Neuronal stem cell (in vitro differentiated cells): ENCODE measurements around the gene PDCD1.

Experiments used
- DNase-seq: peaks from one replicate; pipeline ENCODE4 v3.0.0-alpha.2; 2013; ENCODE audit warnings: low spot score
- H2AFZ ChIP-seq: one replicate; pipeline ENCODE4 v1.6.1; 2013; ENCODE audit warnings: mild to moderate bottlenecking, low read length, inconsistent platforms
- H2AK5ac ChIP-seq: 2 replicates; pipeline ENCODE4 v1.6.1; 2013; ENCODE audit warnings: low read depth, mild to moderate bottlenecking, inconsistent platforms, low read length, moderate library complexity, mixed read lengths
- H2BK120ac ChIP-seq: 2 replicates; pipeline ENCODE4 v1.6.1; 2013; ENCODE audit warnings: low read depth, mild to moderate bottlenecking, inconsistent platforms, low read length, moderate library complexity, mixed read lengths
- H2BK12ac ChIP-seq: one replicate; pipeline ENCODE4 v1.6.1; 2013; ENCODE audit warnings: low read length, inconsistent platforms
- H2BK15ac ChIP-seq: 2 replicates; pipeline ENCODE4 v1.6.1; 2013; ENCODE audit warnings: mild to moderate bottlenecking, low read length, inconsistent platforms, mixed read lengths
- H2BK5ac ChIP-seq: one replicate; pipeline ENCODE4 v1.6.1; 2013; ENCODE audit warnings: inconsistent platforms, mild to moderate bottlenecking, low read length, moderate library complexity
- H3K14ac ChIP-seq: one replicate; pipeline ENCODE4 v1.6.1; 2013; ENCODE audit warnings: low read length, inconsistent platforms
- H3K18ac ChIP-seq: 2 replicates; pipeline ENCODE4 v1.6.1; 2013; ENCODE audit warnings: low read length, inconsistent platforms
- H3K23ac ChIP-seq: 2 replicates; pipeline ENCODE4 v1.6.1; 2013; ENCODE audit warnings: low read depth, mild to moderate bottlenecking, mixed read lengths, low read length, inconsistent platforms; ENCODE audit not compliant: poor library complexity
- H3K27ac ChIP-seq: replicated peaks from 3 replicates; pipeline ENCODE4 v1.5.1; 2013; ENCODE audit warnings: low read length, inconsistent platforms
- H3K27me3 ChIP-seq, 3 experiments: 2 replicates each; pipeline ENCODE4 v1.6.1; 2013; ENCODE audit warnings: low read length in 3 of 3, mild to moderate bottlenecking in 2 of 3, inconsistent platforms in 1 of 3, low read depth in 1 of 3, mixed read lengths in 1 of 3, moderate library complexity in 1 of 3; ENCODE audit not compliant: control insufficient read depth in 3 of 3, insufficient read depth in 3 of 3
- H3K36me3 ChIP-seq, 2 donors: replicated peaks in 1 of 2; 2 replicates each; pipeline ENCODE4 v1.6.1; 2013; ENCODE audit warnings: low read length in 2 of 2; ENCODE audit not compliant: control insufficient read depth in 2 of 2, insufficient read depth in 2 of 2
- H3K4ac ChIP-seq: 2 replicates; pipeline ENCODE4 v1.6.1; 2013; ENCODE audit warnings: inconsistent platforms, mild to moderate bottlenecking, low read length, moderate library complexity
- H3K4me1 ChIP-seq, 2 donors: 1 replicate in 1 of 2; 2 replicates in 1 of 2; pipeline ENCODE4 v1.6.1; 2013; ENCODE audit warnings: low read length in 2 of 2, low read depth in 1 of 2; ENCODE audit not compliant: control insufficient read depth in 2 of 2, insufficient read depth in 1 of 2
- H3K4me2 ChIP-seq: one replicate; pipeline ENCODE4 v1.6.1; 2013; ENCODE audit warnings: mild to moderate bottlenecking, low read length, inconsistent platforms; ENCODE audit not compliant: insufficient read depth, poor library complexity, severe bottlenecking
- H3K4me3 ChIP-seq, 2 donors: 2 replicates each; pipeline ENCODE4 v1.5.1; 2013; ENCODE audit warnings: low read length in 2 of 2, mild to moderate bottlenecking in 2 of 2, inconsistent platforms in 1 of 2, moderate library complexity in 1 of 2
- H3K79me1 ChIP-seq: one replicate; pipeline ENCODE4 v1.6.1; 2013; ENCODE audit warnings: low read depth, mild to moderate bottlenecking, inconsistent platforms, low read length, moderate library complexity
- H3K9ac ChIP-seq: one replicate; pipeline ENCODE4 v1.6.1; 2013; ENCODE audit warnings: mild to moderate bottlenecking, low read depth, low read length, inconsistent platforms; ENCODE audit not compliant: poor library complexity
- H3K9me3 ChIP-seq, 2 donors: replicated peaks in 1 of 2; 2 replicates each; pipeline versions ENCODE3 to v1.6.1; 2013; ENCODE audit warnings: low read length in 2 of 2, mild to moderate bottlenecking in 2 of 2, inconsistent platforms in 1 of 2, low read depth in 1 of 2, mixed read lengths in 1 of 2, moderate library complexity in 1 of 2; ENCODE audit not compliant: control insufficient read depth in 2 of 2, insufficient read depth in 1 of 2
- H4K8ac ChIP-seq: one replicate; pipeline ENCODE4 v1.6.1; 2013; ENCODE audit warnings: low read depth, mild to moderate bottlenecking, inconsistent platforms, low read length, moderate library complexity
- H4K91ac ChIP-seq: one replicate; pipeline ENCODE4 v1.6.1; 2013; ENCODE audit warnings: low read length, low read depth, mild to moderate bottlenecking, inconsistent platforms; ENCODE audit not compliant: poor library complexity
- WGBS, 2 donors: extraction: QIAGEN DNeasy Blood & Tissue Kit; methylation state at CpG; one replicate each; pipeline ENCODE4 v1.1.7; 2013; ENCODE audit warnings: missing lambda C conversion rate in 2 of 2, mixed read lengths in 1 of 2; ENCODE audit not compliant: insufficient read length in 2 of 2, insufficient replicate concordance in 1 of 2; ENCODE audit errors: extremely low coverage in 2 of 2; 5-methylcytosine and 5-hydroxymethylcytosine counted together

PDCD1 gene

DNA sequence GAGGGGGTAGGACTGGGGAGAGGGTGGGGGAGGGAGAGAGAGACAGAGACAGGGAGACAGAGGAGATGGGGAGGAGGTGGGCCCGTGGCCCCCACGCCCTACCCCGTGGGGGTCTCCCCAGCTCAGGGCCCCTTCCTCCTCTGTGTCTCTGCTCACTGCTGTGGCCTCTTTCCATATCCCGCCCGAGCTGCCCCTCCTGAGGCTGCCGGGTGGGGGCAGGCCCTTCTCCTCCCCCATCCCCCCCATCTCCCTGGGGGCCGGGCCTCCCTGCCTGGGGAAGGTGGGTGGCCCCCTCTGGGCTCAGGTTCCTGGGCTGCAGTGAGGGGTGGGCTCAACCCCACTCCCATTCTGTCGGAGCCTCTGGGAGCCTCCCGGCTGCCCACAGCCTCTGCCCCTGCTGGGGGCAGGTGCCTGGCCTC lies 332 bp upstream of the PDCD1 start:
- H3K23ac ChIP-seq = no peak overlapping the region
- H4K8ac ChIP-seq = no peak overlapping the region
- H2AK5ac ChIP-seq = peak overlapping the region; percentile 83
- peak overlapping the region; percentile 63 for H3K14ac ChIP-seq
- H3K27ac ChIP-seq = no peak overlapping the region
- no peaks in the 10 kb centered on the region for H3K9me3 ChIP-seq
- no peak overlapping the region for H3K18ac ChIP-seq
- H2BK120ac ChIP-seq = no peak overlapping the region
- no peaks in the 10 kb centered on the region for H3K79me1 ChIP-seq
- H2BK15ac ChIP-seq = peak overlapping the region; percentile 67
- no peak overlapping the region for H2AFZ ChIP-seq
- no peaks in the 10 kb centered on the region for H3K36me3 ChIP-seq
- no peak overlapping the region for H2BK5ac ChIP-seq
- no peak overlapping the region for H3K4me3 ChIP-seq
- H3K4ac ChIP-seq = no peak overlapping the region
- no peak overlapping the region for H2BK12ac ChIP-seq
- WGBS, 2 donors = no CpG with 5 or more reads among the region's 9 CpGs
- no peak overlapping the region for H3K9ac ChIP-seq
- no peak overlapping the region for H4K91ac ChIP-seq
- no peak for DNase-seq
- H3K4me2 ChIP-seq = no peak overlapping the region
- peaks cover 0 to 15% (median 2%) of the 10 kb centered on the region in 3 experiments for H3K27me3 ChIP-seq
- peaks cover 0 to 2% of the 10 kb centered on the region in 2 donors for H3K4me1 ChIP-seq

GRCh38 chr2:241857572-241858121 lies 1.0 kb downstream of the PDCD1 start:
- no peak overlapping the region for H2BK12ac ChIP-seq

DNA sequence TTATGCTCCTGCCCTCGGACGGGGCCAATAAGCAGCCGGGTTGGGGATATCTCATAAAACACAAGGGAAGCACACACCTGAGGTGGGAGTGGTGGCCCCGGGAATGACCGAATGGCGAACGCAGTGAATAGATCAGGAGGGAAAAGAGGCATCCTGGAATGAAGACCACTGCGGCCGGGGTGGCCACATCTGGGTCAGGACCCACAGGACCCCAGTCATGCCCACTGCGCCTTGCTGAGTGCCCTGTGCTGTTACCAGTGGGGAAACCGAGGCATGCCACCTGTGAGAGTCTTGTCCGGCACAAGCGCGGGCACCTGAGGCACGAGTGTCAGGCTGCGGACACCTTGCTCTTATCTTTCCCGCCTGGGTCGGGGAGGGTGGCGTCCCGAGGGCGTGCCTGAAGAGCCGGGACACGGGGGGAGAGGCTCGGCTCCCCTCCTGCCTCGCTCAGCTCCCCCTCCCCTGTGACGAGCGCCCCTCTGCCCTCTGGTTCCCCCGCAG lies 1.6 kb downstream of the PDCD1 start:
- DNase-seq = no peak
- H3K4ac ChIP-seq = no peak overlapping the region
- peaks cover 0 to 24% (median 0%) of the 10 kb centered on the region in 3 experiments for H3K27me3 ChIP-seq
- H2BK5ac ChIP-seq = no peak overlapping the region
- H3K9ac ChIP-seq = no peak overlapping the region
- H3K4me1 ChIP-seq = peaks cover 0 to 8% of the 10 kb centered on the region in 2 donors
- no peak overlapping the region for H3K27ac ChIP-seq
- WGBS, 2 donors = no CpG with 5 or more reads among the region's 28 CpGs
- H3K4me3 ChIP-seq = no peak overlapping the region
- H2AK5ac ChIP-seq = peak overlapping the region; percentile 81
- H4K91ac ChIP-seq = no peak overlapping the region
- no peak overlapping the region for H2BK12ac ChIP-seq
- peak overlapping the region; percentile 17 for H2BK15ac ChIP-seq
- no peak overlapping the region for H4K8ac ChIP-seq
- H2BK120ac ChIP-seq = no peak overlapping the region
- no peaks in the 10 kb centered on the region for H3K79me1 ChIP-seq
- H3K23ac ChIP-seq = no peak overlapping the region
- H2AFZ ChIP-seq = no peak overlapping the region
- no peak overlapping the region for H3K14ac ChIP-seq
- H3K18ac ChIP-seq = no peak overlapping the region
- H3K4me2 ChIP-seq = no peak overlapping the region
- no peaks in the 10 kb centered on the region for H3K9me3 ChIP-seq
- H3K36me3 ChIP-seq = no peaks in the 10 kb centered on the region

More at GRCh38 chr2:241857572-241858121, 1.0 kb downstream of the PDCD1 start:
- DNase-seq = no peak
- Histone ChIP-seq H2BK120ac (no peak overlapping the region), H3K27me3 (peaks cover 0 to 22% (median 0%) of the 10 kb centered on the region in 3 experiments), H3K27ac (no peak overlapping the region), H3K4ac (no peak overlapping the region), H2BK15ac (peak overlapping the region; percentile 17), H3K18ac (peak overlapping the region; percentile 27), H3K14ac (no peak overlapping the region), H2AFZ (no peak overlapping the region), H3K79me1 (no peaks in the 10 kb centered on the region), H3K23ac (no peak overlapping the region), H3K36me3 (no peaks in the 10 kb centered on the region), H4K8ac (no peak overlapping the region), H3K9ac (no peak overlapping the region), H3K4me1 (peaks cover 0 to 4% of the 10 kb centered on the region in 2 donors), H3K9me3 (no peaks in the 10 kb centered on the region), H3K4me2 (no peak overlapping the region), H4K91ac (no peak overlapping the region), H2BK5ac (no peak overlapping the region), H3K4me3 (no peak overlapping the region), H2AK5ac (peak overlapping the region; percentile 81)
- no CpG with 5 or more reads among the region's 18 CpGs for WGBS, 2 donors

DNA sequence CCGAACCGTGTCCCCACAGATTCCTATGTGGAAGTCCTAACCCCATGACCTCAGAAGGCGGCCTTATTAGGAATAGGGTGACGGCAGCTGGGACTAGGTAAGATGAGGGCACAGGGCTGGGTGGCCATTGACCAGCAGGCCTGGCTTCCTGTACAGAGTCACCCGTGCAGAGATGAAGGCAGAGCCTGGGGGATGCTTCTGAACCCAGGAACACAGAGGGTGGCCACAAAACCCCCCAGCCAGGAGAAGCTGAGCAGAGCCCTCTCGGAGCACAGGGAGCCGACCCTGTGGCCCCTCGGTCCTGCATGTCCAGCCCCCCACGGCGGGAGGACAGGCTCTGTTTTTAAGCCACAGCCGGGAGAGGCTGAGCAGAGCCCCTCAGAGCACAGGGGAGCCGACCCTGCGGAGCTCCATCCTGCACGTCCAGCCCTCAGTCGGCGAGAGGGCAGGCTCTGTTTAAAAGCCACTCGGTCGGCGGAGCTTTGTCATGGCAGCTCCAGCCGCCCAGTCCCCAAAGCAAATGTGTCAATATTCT lies 2.7 kb downstream of the PDCD1 start:
- no peak overlapping the region for H2AK5ac ChIP-seq
- H3K27me3 ChIP-seq = peaks cover 0 to 24% (median 0%) of the 10 kb centered on the region in 3 experiments
- H3K27ac ChIP-seq = no peak overlapping the region
- H2BK12ac ChIP-seq = no peak overlapping the region
- DNase-seq = no peak
- no peak overlapping the region for H3K9ac ChIP-seq
- H3K4me1 ChIP-seq = peaks cover 0 to 8% of the 10 kb centered on the region in 2 donors
- peak overlapping the region; percentile 67 for H3K18ac ChIP-seq
- no peaks in the 10 kb centered on the region for H3K36me3 ChIP-seq
- H2BK120ac ChIP-seq = no peak overlapping the region
- H2AFZ ChIP-seq = no peak overlapping the region
- no peak overlapping the region for H3K4me3 ChIP-seq
- no peak overlapping the region for H4K8ac ChIP-seq
- no peak overlapping the region for H3K4me2 ChIP-seq
- no peak overlapping the region for H2BK5ac ChIP-seq
- H4K91ac ChIP-seq = no peak overlapping the region
- no peaks in the 10 kb centered on the region for H3K9me3 ChIP-seq
- peak overlapping the region; percentile 17 for H3K14ac ChIP-seq
- WGBS, 2 donors = no CpG with 5 or more reads among the region's 20 CpGs
- H3K4ac ChIP-seq = no peak overlapping the region
- no peak overlapping the region for H3K23ac ChIP-seq
- no peak overlapping the region for H2BK15ac ChIP-seq
- no peaks in the 10 kb centered on the region for H3K79me1 ChIP-seq
